Mesodermal cell (in vitro differentiated cells): ENCODE results near the gene PAPSS2.

Experiments
- H3K27ac ChIP-seq: 2 replicates; pipeline ENCODE4 v1.7.0; 2013; ENCODE audit warnings: mild to moderate bottlenecking, low read depth, low read length, moderate library complexity; ENCODE audit not compliant: severe bottlenecking
- H3K36me3 ChIP-seq: 2 replicates; pipeline ENCODE4 v1.7.1; 2013; ENCODE audit warnings: mild to moderate bottlenecking, low read length, moderate library complexity; ENCODE audit not compliant: control insufficient read depth, insufficient read depth
- H3K4me1 ChIP-seq: one replicate; pipeline ENCODE4 v1.7.1; 2013; ENCODE audit warnings: mild to moderate bottlenecking, low read length; ENCODE audit not compliant: insufficient read depth, control insufficient read depth, poor library complexity, severe bottlenecking
- H3K4me3 ChIP-seq: 2 replicates; pipeline ENCODE4 v1.7.0; 2013; ENCODE audit warnings: low read length, control low read depth, mild to moderate bottlenecking; ENCODE audit not compliant: insufficient read depth, poor library complexity, severe bottlenecking; ENCODE audit errors: extremely low read depth
- H3K9me3 ChIP-seq: 2 replicates; pipeline ENCODE4 v1.7.1; 2013; ENCODE audit warnings: mild to moderate bottlenecking, low read length, moderate library complexity; ENCODE audit not compliant: control insufficient read depth
- WGBS, 2 experiments: methylation state at CpG; one replicate each; pipeline ENCODE4 v1.1.5; 2013; ENCODE audit warnings: missing lambda C conversion rate in 2 of 2; ENCODE audit not compliant: insufficient coverage in 2 of 2; 5-methylcytosine and 5-hydroxymethylcytosine counted together

Gene PAPSS2

DNA sequence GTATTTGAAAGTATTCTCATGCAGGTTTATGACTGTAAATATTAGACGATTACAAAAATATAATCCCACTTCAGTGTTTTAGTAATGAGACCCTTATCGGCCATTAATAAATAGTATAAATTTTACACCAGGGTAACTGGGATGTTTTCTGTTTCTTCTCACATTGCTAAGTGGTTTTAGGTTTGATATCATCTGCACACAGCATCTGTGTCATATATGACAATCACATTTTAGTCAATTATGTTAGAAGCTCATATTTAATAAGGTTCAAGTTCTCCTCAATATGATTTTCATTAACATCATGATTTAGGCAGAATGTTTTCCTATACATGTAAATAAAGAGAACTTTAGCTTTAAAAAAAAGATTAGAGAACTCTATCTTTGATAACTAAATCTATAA, 91.6 kb downstream of the PAPSS2 start:
- Histone ChIP-seq H3K36me3 (peaks cover 19% of the 10 kb centered on the region), H3K9me3 (no peaks in the 10 kb centered on the region)

DNA sequence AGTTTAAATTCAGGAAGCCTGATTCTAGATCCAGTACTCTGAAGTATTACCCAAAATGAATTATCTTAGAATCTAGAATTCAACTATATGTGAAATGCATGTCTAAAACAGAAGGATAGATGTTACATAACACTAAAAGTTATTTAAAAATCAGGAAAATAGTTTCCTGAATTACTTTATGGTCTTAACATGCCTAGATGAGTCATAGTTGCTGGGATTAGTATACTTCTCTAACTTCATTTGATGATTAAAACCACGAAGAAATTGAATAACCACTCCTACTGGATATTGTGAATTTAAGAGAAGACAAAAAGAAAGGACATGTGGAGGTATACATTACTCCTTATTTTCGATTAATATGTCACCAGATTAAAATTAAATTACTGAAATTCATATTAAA, 92.9 kb downstream of the PAPSS2 start:
- no peak overlapping the region for H3K4me3 ChIP-seq
- no peaks in the 10 kb centered on the region for H3K9me3 ChIP-seq
- WGBS, 2 experiments = no CpG with 5 or more reads among the region's 2 CpGs
- no peaks in the 10 kb centered on the region for H3K4me1 ChIP-seq
- peaks cover 27% of the 10 kb centered on the region for H3K36me3 ChIP-seq
- no peak overlapping the region for H3K27ac ChIP-seq

More for the DNA sequence above, 91.6 kb downstream of the PAPSS2 start:
- no peak overlapping the region for H3K27ac ChIP-seq
- no CpG with 5 or more reads among the region's 2 CpGs for WGBS, 2 experiments
- no peak overlapping the region for H3K4me3 ChIP-seq
- H3K4me1 ChIP-seq = no peaks in the 10 kb centered on the region

DNA sequence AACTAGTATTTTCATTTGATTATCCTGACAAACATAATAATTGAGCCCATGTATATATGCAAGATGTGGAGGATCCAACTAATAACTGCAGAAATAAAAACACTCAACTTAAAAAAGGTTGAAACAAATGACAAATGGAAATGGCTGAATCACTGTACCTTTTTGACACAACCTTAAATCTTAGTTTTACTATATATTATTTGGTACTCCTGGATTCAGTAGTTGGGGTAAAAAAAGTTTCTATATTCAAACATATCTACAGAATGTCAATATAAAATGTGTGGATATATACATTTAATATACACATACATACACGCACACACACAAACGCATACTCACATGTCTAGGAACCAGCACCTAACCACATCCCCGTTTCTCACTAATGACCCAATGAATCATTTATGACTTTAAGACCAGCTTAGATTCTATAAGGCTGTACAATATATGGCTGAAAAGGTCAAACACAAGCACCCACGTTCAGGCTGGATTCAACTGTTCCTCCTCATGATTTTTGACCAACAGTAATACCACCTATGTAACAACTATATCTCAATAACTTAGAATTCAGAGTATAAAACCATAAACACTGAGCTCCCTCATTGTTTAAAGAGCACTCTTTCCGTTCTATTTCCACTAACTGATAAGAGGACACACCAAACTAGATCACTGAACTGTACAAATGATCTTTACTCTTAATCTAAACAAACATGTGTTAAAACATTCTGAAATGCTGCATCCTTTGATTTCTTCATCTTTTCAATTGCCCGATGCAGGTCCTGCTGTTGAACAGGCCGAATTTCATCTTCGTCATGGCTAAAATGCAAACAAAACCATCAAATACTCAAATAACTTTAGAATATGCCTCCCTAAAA, 94.6 kb downstream of the PAPSS2 start:
- Histone ChIP-seq H3K36me3 (peaks cover 32% of the 10 kb centered on the region), H3K9me3 (no peaks in the 10 kb centered on the region), H3K4me3 (no peak overlapping the region), H3K4me1 (no peaks in the 10 kb centered on the region), H3K27ac (no peak overlapping the region)
- WGBS, 2 experiments = 89 to 97% methylated on average over 3 to 5 of the region's 8 CpGs

DNA sequence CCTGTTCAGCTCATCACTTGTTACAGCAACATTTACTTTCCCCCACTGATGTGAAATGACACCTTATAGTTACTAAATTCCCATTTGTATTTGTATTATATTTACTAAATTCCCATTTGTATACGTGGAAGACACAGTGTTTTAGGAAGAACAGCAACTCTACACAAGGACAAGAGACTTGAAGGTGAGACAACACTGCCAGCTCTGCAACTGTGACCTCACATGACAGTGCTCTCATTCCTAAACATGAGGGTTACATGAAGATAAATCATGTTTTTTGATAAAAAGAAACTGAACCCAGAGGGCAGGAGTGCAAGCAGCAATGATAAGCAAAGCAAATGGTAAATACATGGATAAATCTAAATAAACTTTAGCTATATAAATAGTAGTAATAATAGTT, 98.0 kb downstream of the PAPSS2 start:
- no CpG with 5 or more reads among the region's 1 CpG for WGBS, 2 experiments
- no peak overlapping the region for H3K4me3 ChIP-seq
- H3K4me1 ChIP-seq = no peaks in the 10 kb centered on the region
- H3K27ac ChIP-seq = no peak overlapping the region
- no peaks in the 10 kb centered on the region for H3K9me3 ChIP-seq
- H3K36me3 ChIP-seq = peaks cover 46% of the 10 kb centered on the region

DNA sequence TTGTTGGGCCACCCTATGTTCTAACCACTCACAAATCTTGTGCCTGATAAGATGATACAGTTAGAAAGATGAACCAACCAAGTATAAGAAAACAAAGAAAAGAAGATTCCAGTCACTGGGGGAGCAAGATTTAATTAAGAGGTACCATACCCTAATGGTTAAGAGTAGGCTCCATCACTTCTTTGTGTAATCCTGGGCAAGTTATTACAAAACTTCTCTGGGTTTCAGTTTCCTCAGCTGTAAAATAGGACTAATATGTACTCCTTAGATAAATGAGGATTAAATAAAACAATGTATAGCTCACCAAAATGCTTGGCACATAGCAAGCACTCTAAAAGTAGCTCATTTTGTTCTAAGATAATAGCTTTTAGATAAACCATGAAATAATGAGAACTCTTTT, 99.9 kb downstream of the PAPSS2 start:
- no peak overlapping the region for H3K27ac ChIP-seq
- H3K4me3 ChIP-seq = no peak overlapping the region
- H3K9me3 ChIP-seq = no peaks in the 10 kb centered on the region
- H3K36me3 ChIP-seq = peaks cover 46% of the 10 kb centered on the region
- H3K4me1 ChIP-seq = no peaks in the 10 kb centered on the region

DNA sequence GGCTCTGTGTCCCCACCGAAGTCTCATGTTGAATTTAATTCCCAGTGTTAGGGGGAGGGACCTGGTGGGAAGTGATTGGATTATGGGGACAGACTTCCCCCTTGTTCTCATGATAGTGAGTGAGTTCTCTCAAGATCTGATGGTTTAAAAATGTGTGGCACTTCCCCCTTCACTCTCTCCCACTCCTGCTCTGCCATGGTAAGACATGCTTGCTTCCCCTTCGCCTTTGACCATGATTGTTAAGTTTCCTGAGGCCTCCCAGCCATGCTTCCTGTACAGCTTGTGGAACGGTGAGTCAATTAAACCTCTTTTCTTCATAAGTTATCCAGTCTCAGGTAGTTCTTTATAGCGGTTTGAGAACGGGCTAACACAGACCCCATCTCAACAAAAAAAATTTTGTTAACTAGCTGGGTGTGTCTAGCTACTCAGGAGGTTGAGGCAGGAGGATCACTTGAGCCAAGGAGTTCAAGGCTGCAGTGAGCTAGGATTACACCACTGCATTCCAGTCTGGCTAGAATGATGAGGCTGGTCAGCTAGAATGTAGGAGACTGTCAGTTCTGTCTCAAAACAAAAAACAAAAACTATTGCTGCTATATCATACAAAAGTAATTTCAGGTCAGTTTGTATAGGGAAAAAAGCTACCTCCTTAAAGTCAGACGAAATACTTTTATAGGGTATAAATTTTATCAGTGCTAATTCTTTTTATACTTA, 100.7 kb downstream of the PAPSS2 start:
- peaks cover 44% of the 10 kb centered on the region for H3K36me3 ChIP-seq
- 90 to 100% methylated on average over 1 to 2 of the region's 6 CpGs for WGBS, 2 experiments
- no peaks in the 10 kb centered on the region for H3K9me3 ChIP-seq
- H3K27ac ChIP-seq = no peak overlapping the region
- H3K4me3 ChIP-seq = no peak overlapping the region
- H3K4me1 ChIP-seq = no peaks in the 10 kb centered on the region

DNA sequence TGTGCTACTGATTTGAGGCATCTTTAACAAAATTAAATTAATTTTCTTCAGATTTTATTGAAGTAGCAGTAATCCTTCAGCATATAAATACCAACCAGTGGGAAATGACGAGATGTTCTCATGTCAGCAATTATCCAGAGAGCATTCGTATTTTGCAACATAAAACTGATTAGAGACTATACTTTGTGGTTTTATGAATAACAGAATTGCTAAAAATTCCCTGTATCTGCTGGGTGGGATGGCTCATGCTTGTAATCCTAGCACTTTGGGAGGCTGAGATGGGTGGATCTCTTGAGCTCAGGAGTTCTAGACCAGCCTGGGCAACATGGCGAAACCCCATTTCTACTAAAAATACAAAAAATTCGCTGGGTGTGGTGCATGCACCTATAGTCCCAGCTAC, 101.5 kb downstream of the PAPSS2 start:
- Histone ChIP-seq H3K27ac (no peak overlapping the region), H3K4me1 (no peaks in the 10 kb centered on the region), H3K36me3 (peaks cover 43% of the 10 kb centered on the region), H3K4me3 (no peak overlapping the region), H3K9me3 (no peaks in the 10 kb centered on the region)
- 100% methylated on average over 1 to 2 of the region's 4 CpGs for WGBS, 2 experiments

DNA sequence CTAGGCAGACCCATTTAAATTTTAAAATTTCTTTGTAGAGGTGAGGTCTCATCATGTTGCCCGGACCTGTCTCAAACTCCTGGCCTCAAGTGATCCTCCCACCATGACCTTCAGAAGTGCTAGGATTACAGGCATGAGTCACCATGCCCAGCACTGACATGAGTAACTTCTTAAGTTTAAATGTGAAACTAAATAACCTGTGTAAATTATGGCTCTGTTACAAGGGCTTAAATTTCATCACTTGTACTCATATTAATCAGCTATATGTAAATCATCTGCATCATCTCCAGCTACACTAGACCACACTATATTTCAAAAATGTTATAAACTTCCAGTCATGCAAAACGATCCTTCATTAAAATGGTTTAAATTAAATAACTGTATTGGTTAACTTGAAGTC, 102.2 kb downstream of the PAPSS2 start:
- Histone ChIP-seq H3K4me1 (no peaks in the 10 kb centered on the region), H3K27ac (no peak overlapping the region), H3K36me3 (peaks cover 41% of the 10 kb centered on the region), H3K9me3 (no peaks in the 10 kb centered on the region), H3K4me3 (no peak overlapping the region)
- 100% methylated on average over 1 of the region's 2 CpGs; no CpG with 5 or more reads in 1 of the 2 experiments for WGBS, 2 experiments

DNA sequence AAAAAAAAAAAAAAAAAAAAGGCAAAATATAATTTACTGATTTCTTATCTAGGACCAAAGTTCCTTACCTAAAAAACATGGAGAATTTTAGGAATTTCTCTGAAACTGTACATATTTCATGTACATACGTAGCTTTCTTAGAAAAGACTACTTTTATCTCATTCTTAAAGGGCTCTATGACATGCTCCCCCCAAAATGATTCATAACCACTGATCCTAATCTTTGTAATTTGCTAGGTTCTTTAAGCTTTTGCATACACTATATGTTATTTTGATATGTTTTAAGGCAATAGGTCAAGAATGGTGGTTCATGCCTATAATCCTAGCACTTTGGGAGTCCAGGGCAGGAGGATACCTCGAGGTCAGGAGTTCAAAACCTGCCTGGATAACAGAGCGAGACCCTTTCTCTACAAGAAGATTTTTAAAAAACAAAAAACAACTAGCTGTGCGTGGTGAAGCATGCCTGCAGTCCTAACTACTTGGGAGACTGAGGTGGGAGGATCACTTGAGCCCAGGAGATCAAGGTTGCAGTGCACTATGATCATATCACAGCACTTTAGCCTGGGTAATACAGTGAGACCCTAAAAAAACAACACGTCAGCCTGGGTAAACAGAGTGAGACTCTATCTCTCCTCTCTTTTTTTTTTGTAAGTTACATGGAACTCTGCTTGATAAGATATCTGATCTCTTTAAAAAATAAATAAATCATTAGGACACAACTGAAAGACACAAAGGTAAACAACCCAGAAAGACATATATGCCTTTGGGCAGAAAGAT, 103.6 kb downstream of the PAPSS2 start:
- Histone ChIP-seq H3K9me3 (no peaks in the 10 kb centered on the region), H3K4me1 (no peaks in the 10 kb centered on the region), H3K4me3 (no peak overlapping the region), H3K36me3 (peaks cover 42% of the 10 kb centered on the region), H3K27ac (no peak overlapping the region)
- WGBS, 2 experiments = 94 to 100% methylated on average over 1 to 2 of the region's 5 CpGs

DNA sequence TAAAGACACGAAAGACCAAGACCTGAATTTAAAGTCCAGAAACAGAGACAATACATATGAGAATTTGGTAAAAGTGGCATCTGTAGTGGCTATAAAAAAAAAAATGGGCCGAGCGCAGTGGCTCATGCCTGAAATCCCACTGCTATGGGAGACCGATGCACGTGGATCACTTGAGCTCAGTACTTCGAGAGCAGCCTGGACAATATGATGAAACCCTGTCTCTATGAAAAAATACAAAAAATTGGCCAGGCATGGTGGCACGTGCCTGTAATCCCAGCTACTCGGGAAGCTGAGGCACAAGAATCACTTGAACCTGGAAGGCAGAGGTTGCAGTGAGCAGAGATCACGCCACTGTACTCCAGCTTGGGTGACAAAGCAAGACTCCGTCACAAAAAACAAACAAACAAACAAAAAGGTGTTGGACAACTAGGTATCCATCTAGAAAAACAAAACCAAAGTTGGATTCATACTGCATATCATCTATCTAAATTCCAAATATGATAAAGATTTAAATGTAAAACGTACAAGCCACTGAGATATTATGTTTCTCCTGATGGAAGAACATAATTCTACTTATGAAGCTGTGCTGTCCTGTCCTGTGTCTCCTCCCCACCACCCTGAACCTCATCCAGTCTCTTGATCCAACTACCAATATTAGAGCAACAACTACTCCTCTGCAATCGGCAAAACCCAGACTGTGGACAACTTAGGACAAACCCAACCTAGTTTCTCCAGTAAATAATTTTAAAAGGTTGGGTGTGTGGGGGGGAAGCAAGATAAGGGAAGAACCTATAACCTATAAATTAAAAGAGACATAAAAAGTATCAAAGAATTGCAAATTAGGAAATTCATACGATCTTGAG, 104.6 kb downstream of the PAPSS2 start:
- Histone ChIP-seq H3K27ac (no peak overlapping the region), H3K9me3 (no peaks in the 10 kb centered on the region), H3K4me3 (no peak overlapping the region), H3K36me3 (peaks cover 46% of the 10 kb centered on the region), H3K4me1 (no peaks in the 10 kb centered on the region)
- 79 to 82% methylated on average over 7 to 9 of the region's 13 CpGs for WGBS, 2 experiments
